ENCODE measurements around the gene EXOSC10.

The EXOSC10 gene

DNA sequence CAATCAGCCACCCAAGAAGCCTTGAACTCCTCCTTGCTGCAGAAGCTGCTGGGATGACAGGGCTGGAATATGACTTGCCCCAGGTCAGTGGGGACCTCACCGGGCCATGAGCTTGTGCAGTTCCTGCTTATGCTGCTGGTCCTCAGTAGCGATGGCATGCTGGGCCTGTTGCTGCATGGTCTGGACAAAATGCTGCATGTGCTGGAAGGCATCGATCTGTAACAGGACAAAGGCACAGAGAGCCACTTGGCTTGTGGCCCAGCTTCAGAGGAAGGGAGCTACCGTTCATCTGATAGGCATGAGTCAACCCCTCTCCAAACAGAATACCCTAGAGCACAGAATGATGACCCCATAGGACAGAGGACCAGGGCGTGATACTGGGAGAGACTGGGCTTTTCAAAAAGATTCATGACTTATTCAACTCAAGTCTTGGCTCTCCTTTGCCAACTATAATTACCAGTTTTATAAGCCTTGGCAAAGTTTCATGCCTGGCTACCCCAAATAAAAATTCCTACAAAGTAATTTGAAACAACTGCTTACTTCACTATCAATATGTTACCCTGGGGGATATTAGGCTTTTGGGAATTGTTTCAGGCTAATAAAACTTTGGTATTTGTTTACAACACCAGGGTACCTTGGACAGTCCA, 34.7 kb upstream of the EXOSC10 start:
- no peak overlapping the region for H3K4me3 Mint-ChIP-seq
- H3K27ac Mint-ChIP-seq: peak overlapping the region in 2 of 3 experiments; percentile 81 to 95
- TF ChIP-seq, protein P1, sequence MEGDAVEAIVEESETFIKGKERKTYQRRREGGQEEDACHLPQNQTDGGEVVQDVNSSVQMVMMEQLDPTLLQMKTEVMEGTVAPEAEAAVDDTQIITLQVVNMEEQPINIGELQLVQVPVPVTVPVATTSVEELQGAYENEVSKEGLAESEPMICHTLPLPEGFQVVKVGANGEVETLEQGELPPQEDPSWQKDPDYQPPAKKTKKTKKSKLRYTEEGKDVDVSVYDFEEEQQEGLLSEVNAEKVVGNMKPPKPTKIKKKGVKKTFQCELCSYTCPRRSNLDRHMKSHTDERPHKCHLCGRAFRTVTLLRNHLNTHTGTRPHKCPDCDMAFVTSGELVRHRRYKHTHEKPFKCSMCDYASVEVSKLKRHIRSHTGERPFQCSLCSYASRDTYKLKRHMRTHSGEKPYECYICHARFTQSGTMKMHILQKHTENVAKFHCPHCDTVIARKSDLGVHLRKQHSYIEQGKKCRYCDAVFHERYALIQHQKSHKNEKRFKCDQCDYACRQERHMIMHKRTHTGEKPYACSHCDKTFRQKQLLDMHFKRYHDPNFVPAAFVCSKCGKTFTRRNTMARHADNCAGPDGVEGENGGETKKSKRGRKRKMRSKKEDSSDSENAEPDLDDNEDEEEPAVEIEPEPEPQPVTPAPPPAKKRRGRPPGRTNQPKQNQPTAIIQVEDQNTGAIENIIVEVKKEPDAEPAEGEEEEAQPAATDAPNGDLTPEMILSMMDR (IDR thresholded peaks at IDR 0.05; ENCODE audit: unreplicated experiment in 3 of 3): no peak
- H3K4me1 Mint-ChIP-seq: peaks cover 30% of the 10 kb centered on the region
- no peaks in the 10 kb centered on the region for H3K9me3 Mint-ChIP-seq
- H3K36me3 Mint-ChIP-seq (ENCODE audit: low read depth): peaks cover 58% of the 10 kb centered on the region
- H3K27me3 Mint-ChIP-seq (ENCODE audit: low read depth): no peaks in the 10 kb centered on the region

DNA sequence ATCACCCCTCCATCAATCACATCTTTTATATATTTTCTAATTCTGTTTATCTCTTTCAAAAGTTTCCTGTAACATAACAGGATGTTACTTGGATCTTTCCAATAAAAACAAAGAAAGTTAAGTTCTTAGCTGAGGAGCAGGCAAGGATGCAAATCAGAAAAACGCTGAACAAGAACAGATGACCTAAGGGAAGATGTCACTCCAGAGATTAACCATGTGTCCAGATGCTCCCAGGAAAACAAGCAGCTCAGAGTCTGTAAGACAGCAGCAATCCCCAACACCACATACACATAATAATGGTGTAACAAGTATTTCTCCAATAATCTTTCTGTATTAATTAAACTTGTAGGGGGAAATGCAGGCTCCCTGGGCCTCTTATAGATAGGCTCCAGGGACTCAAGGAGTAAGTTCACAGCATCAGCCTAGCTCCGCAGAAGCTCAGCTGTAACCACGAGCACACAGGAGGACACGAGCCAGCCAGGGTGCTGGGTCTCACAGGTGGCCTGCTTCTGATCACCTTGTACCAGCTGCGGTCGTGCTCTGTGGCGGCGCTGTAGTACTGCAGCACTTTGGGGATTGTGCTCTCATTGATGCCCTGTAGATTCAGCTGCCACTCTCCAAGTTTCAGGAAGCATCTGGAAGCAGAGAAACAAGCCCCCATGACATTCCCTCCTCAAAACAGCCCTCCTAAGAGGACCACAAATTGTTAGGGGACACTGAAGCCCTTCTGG, 33.1 kb upstream of the EXOSC10 start:
- H3K4me1 Mint-ChIP-seq: peaks cover 22% of the 10 kb centered on the region
- H3K27ac Mint-ChIP-seq: peak overlapping the region; percentile 43 to 98 (median 95)
- peaks cover 63% of the 10 kb centered on the region for H3K36me3 Mint-ChIP-seq (ENCODE audit: low read depth)
- H3K4me3 Mint-ChIP-seq: no peak overlapping the region
- TF ChIP-seq, protein P1 (IDR thresholded peaks at IDR 0.05; ENCODE audit: unreplicated experiment in 3 of 3): no peak
- no peaks in the 10 kb centered on the region for H3K27me3 Mint-ChIP-seq (ENCODE audit: low read depth)
- no peaks in the 10 kb centered on the region for H3K9me3 Mint-ChIP-seq

GRCh38 chr1:11131816-11132215, 32.1 kb upstream of the EXOSC10 start:
- Mint-ChIP-seq H3K4me1 (peaks cover 22% of the 10 kb centered on the region), H3K4me3 (no peak overlapping the region), H3K27me3 (ENCODE audit: low read depth) (no peaks in the 10 kb centered on the region), H3K36me3 (ENCODE audit: low read depth) (peaks cover 72% of the 10 kb centered on the region), H3K9me3 (no peaks in the 10 kb centered on the region), H3K27ac (peak overlapping the region in 2 of 3 experiments; percentile 95 to 98)
- TF ChIP-seq, protein P1 (IDR thresholded peaks at IDR 0.05; ENCODE audit: unreplicated experiment in 3 of 3): no peak

- Mint-ChIP-seq H3K4me3 (no peak overlapping the region), H3K36me3 (ENCODE audit: low read depth) (peaks cover 79% of the 10 kb centered on the region), H3K4me1 (peaks cover 21% of the 10 kb centered on the region), H3K9me3 (no peaks in the 10 kb centered on the region), H3K27ac (peak overlapping the region in 1 of 3 experiments; percentile 95), H3K27me3 (ENCODE audit: low read depth) (no peaks in the 10 kb centered on the region)
- TF ChIP-seq, protein P1 (IDR thresholded peaks at IDR 0.05; ENCODE audit: unreplicated experiment in 3 of 3): no peak
Observed at GRCh38 chr1:11130406-11130805, 30.7 kb upstream of the EXOSC10 start.

- H3K27ac Mint-ChIP-seq: no peak overlapping the region
- TF ChIP-seq, protein P1 (IDR thresholded peaks at IDR 0.05; ENCODE audit: unreplicated experiment in 3 of 3): no peak
- no peaks in the 10 kb centered on the region for H3K27me3 Mint-ChIP-seq (ENCODE audit: low read depth)
Observed at GRCh38 chr1:11129649-11130390, 30.2 kb upstream of the EXOSC10 start.

More at GRCh38 chr1:11129649-11130390, 30.2 kb upstream of the EXOSC10 start:
- Mint-ChIP-seq H3K4me3 (no peak overlapping the region), H3K4me1 (peaks cover 16% of the 10 kb centered on the region), H3K9me3 (no peaks in the 10 kb centered on the region), H3K36me3 (ENCODE audit: low read depth) (peaks cover 79% of the 10 kb centered on the region)

Data from nephron (organoid).